ENCODE results near the gene CTSZ. TPM values are rescaled to one million over a fixed set of nuclear protein-coding genes. Genes with fewer than 3 reads are reported as not detected.
"Not testable (repeated sequence)": the region's sequence is repeated elsewhere in the genome, so short reads cannot be mapped to it uniquely, and the experiment has no call there.

The CTSZ gene
- polyA plus RNA-seq, 6 donors from 2014 or later, result 15.7 to 39.6 (median 25.4) TPM

DNA sequence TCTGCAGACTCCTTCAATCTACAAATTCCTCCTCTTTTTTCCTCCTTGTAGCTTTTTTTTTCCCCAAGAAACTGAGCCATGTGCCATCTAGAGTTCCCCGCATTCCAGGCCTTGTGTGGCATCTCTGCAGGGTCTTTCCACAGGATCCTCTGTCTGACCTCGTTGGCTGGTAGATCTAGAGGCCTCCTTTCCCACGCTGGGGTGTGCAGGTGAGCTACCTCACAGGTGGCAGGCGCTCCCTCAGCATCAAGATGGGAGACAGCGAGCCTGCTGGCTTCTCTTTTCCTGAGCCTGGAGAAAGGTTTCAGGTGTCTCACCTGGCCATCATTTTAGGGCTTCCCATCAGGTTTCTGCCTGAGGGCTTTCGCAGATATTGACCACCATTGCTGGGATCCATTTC, 35.6 kb downstream of the CTSZ start:
- Mint-ChIP-seq H3K4me1 (peaks cover 26 to 30% (median 27%) of the 10 kb centered on the region in 3 donors), H3K4me3 (no peak overlapping the region), H3K36me3 (peaks cover 0 to 4% of the 10 kb centered on the region in 2 donors), H3K9me3 (peaks cover 0 to 14% (median 9%) of the 10 kb centered on the region in 7 donors), H3K27ac (no peak overlapping the region), H3K27me3 (no peaks in the 10 kb centered on the region)
- no peak for ATAC-seq (ENCODE audit: low read depth in 2 of 2)
- no peak for DNase-seq

DNA sequence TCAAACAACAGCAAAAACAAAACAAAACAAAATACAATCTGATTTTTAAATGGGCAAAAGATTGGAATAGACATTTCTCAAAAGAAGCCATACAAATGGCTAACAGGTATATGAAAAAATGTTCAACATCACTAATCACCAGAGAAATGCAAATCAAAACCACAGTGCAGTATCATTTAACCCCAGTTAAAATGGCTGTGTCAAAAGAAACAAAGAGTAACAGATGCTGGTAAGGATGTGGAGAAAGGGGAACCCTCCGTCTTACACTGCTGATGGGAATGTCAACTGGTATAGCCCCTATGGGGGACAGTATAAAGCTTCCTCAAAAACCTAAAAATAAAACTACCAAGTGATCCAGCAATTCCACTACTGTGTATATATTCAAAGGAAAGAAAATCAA, 36.9 kb downstream of the CTSZ start:
- Mint-ChIP-seq H3K27me3 (no peaks in the 10 kb centered on the region), H3K36me3 (no peaks in the 10 kb centered on the region), H3K9me3 (peaks cover 0 to 7% (median 3%) of the 10 kb centered on the region in 7 donors), H3K4me3 (peak overlapping the region in 2 of 8 donors; percentile 7 to 30), H3K4me1 (peaks cover 26 to 30% (median 27%) of the 10 kb centered on the region in 3 donors), H3K27ac (peak overlapping the region in 2 of 6 donors; percentile 51 to 63)
- DNase-seq, result peak; percentile 4
- peak; percentile 65 to 71 for ATAC-seq (ENCODE audit: low read depth in 2 of 2)

DNA sequence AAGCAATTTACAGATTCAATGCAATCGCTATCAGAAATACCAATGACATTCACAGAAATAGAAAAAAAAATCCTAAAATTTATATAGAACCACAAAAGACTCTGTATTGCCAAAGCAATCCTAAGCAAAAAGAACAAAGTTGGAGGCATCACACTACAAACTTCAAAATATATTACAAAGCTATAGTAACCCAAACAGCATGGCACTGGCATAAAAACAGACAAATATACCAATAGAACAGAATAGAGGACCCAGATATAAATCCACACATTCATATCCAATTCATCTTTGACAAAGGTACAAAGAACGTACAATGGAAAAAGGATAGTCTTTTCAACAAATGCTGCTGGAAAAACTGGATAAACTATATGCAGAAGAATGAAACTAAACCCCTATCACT, 37.6 kb downstream of the CTSZ start:
- Mint-ChIP-seq H3K4me1 (peaks cover 26 to 30% (median 26%) of the 10 kb centered on the region in 3 donors), H3K9me3 (peaks cover 0 to 4% (median 3%) of the 10 kb centered on the region in 7 donors), H3K27ac (no peak overlapping the region), H3K27me3 (no peaks in the 10 kb centered on the region), H3K4me3 (no peak overlapping the region), H3K36me3 (no peaks in the 10 kb centered on the region)
- no peak for ATAC-seq (ENCODE audit: low read depth in 2 of 2)
- DNase-seq, result no peak

DNA sequence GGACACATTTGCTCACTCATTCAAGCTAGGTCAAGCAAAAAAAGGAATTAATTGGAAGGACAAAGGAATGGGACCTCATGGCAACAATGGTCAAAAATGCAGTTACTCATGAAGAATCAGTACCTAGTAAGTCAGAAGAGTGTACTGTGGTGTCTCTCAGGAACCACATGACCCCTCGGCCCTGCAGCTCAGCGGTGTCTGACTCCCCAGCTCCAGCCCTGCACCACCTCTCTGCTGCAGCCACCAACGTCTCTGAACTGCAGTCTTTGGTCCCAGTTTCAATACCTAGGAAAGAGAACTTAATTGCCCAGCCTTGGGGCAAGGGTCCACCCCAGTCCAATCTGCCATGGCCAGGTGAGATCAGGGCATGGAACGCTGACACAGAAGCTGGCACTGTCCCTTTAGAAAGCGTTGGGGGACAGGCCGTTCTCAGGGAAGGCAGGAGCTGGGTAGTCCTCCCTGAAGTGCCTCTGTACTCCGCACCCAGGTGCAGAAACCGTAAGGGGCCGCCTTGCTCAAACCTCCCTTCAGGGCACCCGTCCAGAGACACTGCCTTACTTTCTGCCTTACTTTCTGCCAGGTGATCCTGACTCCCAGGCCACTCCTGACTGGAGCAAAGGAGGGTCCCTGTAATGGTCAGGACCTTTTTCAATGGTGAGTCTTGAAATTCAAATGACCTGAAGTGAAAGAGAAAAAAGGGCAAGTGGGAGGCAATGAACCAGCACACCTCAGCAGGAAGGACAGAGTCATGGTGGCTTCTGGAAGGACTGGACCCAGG, 39.2 kb downstream of the CTSZ start:
- Mint-ChIP-seq H3K27me3 (peaks cover 0 to 7% (median 0%) of the 10 kb centered on the region in 3 donors), H3K27ac (no peak overlapping the region), H3K4me1 (peaks cover 16 to 18% (median 17%) of the 10 kb centered on the region in 3 donors), H3K36me3 (no peaks in the 10 kb centered on the region), H3K9me3 (peaks cover 0 to 9% (median 1%) of the 10 kb centered on the region in 7 donors), H3K4me3 (no peak overlapping the region)
- ATAC-seq (ENCODE audit: low read depth in 2 of 2) (no peak), DNase-seq (no peak)

DNA sequence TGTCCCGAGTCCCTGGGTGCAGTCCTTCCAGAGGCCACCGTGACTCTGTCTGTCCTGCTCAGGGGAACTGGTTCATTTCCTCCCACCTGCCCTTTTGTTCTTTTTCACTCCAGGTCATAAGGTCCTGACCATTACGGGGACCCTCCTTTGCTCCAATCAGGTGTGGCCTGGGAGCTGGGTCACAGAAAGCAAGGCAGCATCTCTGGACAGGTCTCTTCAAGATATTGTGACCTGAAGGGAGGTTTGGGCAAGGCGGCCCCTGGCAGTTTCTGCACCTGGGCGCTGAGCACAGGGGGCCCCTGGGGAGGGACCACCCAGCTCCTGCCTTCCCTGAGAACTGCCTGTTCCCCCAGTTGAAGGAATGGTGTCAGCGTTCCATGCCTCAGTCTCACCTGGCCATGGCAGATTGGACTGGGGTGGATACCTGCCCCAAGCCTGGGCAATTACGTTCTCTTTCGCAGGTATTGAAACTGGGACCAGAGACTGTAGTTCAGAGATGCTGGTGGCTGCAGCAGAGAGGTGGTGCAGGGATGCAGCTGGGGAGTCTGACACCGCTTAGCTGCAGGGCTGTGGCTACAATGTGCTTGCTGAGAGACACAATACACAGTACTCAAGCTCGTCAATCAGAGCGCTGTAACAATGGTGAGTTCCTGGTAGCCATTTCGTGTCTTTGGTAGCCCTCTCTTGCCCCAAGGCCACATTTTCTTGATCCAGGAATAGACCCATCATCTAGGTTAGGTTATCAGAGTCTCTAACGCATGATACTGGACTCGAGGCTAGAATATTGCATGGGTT, 41.6 kb downstream of the CTSZ start:
- DNase-seq (no peak), ATAC-seq (ENCODE audit: low read depth in 2 of 2) (no peak)
- H3K9me3 Mint-ChIP-seq, result peaks cover 0 to 11% (median 2%) of the 10 kb centered on the region in 7 donors
- no peak overlapping the region for H3K27ac Mint-ChIP-seq
- H3K4me3 Mint-ChIP-seq, result no peak overlapping the region
- H3K4me1 Mint-ChIP-seq, result peaks cover 11 to 16% (median 11%) of the 10 kb centered on the region in 3 donors
- no peaks in the 10 kb centered on the region for H3K36me3 Mint-ChIP-seq
- peaks cover 0 to 16% (median 0%) of the 10 kb centered on the region in 3 donors for H3K27me3 Mint-ChIP-seq

DNA sequence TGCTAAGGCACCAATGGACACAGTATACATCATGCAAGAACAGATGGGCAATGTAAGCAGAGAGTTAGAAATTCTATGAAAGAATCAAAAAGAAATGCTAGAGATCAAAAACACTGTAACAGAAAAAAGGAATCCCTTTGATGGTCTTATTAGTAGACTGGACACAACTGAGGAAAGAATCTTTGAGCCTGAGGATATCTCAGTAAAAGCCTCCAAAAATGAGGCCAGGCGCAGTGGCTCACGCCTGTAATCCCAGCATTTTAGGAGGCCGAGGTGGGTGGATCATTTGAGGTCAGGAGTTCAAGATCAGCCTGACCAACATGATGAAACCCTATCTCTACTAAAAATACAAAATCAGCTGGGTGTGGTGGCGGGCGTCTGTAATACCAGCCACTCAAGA, 43.1 kb downstream of the CTSZ start:
- H3K4me3 Mint-ChIP-seq; ATAC-seq (ENCODE audit: low read depth in 2 of 2): not testable (repeated sequence)

DNA sequence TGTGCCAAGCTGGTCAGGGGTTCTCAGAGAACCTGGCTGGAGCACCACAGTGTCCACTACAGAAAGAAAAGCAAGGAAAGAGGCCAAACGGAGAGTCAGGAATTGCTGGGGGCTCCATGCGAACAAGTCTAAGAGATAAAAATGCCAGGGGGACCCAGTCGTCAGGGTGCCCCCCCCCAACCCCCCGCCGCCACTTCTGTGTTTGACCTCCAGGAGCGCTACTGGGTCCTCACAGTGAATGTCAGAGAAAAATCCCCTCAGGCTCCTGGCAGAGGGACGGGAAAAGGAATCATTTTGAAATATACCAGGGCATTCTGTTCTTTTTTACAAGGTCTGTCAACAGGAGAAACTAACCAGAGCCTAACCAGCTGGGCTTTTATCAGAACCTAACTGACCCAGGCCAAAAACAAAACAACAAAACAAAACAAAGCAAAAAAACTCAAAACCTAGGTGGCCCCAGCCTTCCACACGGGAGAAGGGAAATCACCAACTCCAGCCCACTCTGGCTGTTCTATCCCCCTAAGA, 43.9 kb downstream of the CTSZ start:
- Mint-ChIP-seq H3K4me1 (peaks cover 0 to 4% (median 0%) of the 10 kb centered on the region in 3 donors), H3K36me3 (no peaks in the 10 kb centered on the region), H3K27ac (peak overlapping the region in 2 of 6 donors; percentile 14 to 52), H3K27me3 (peaks cover 0 to 21% (median 0%) of the 10 kb centered on the region in 3 donors), H3K9me3 (peaks cover 0 to 11% (median 2%) of the 10 kb centered on the region in 7 donors), H3K4me3 (no peak overlapping the region)
- no peak for DNase-seq
- no peak for ATAC-seq (ENCODE audit: low read depth in 2 of 2)

More for the DNA sequence above, 43.1 kb downstream of the CTSZ start:
- H3K36me3 Mint-ChIP-seq, H3K4me1 Mint-ChIP-seq, DNase-seq: not testable (repeated sequence)
- H3K9me3 Mint-ChIP-seq, result peaks cover 0 to 11% (median 2%) of the 10 kb centered on the region in 7 donors
- H3K27ac Mint-ChIP-seq, result peak overlapping the region in 1 of 6 donors; percentile 38
- peaks cover 0 to 21% (median 0%) of the 10 kb centered on the region in 3 donors for H3K27me3 Mint-ChIP-seq

DNA sequence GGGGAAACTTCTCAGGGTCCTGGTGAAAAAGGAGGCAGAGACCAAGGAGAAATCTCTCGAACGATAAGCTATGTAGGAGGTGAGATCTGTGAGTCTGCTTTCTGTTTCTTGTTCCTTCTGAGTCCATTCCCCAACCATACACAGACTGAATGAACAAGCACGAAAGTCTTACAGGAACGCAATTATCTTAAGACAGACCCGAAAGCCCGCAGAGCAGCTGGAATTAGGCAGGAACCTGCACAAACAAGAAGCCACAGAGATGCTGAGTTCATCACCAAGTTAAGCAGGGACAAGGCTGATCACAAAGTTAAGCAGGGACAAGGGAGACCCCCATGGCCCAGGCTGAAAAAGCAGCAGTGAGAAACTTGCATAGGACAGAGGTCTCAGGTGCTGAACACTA, 47.4 kb downstream of the CTSZ start:
- ATAC-seq (ENCODE audit: low read depth in 2 of 2) (no peak), DNase-seq (no peak)
- H3K9me3 Mint-ChIP-seq, result peaks cover 0 to 11% (median 2%) of the 10 kb centered on the region in 7 donors
- no peak overlapping the region for H3K4me3 Mint-ChIP-seq
- H3K27ac Mint-ChIP-seq, result peak overlapping the region in 1 of 6 donors; percentile 48
- H3K27me3 Mint-ChIP-seq, result peaks cover 0 to 21% (median 0%) of the 10 kb centered on the region in 3 donors
- no peaks in the 10 kb centered on the region for H3K4me1 Mint-ChIP-seq
- H3K36me3 Mint-ChIP-seq, result no peaks in the 10 kb centered on the region

DNA sequence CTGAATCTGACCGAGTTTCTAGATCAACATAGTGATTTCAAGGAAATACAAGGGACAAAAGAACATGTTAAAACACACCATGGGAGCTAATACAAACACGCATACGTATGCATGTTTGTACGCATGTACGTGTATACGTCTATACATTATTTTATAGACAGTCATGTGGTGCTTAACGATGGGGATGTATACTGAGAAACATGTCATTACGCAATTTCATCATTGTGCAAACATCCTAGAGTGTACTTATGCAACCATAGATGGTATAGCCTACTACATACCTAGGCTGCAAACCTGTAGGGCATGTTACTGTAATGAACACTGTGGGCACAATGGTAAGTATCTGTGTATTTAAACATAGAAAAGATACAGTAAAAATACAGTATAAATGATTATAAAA, 51.0 kb downstream of the CTSZ start:
- peaks cover 0 to 6% (median 0%) of the 10 kb centered on the region in 3 donors for H3K27me3 Mint-ChIP-seq

DNA sequence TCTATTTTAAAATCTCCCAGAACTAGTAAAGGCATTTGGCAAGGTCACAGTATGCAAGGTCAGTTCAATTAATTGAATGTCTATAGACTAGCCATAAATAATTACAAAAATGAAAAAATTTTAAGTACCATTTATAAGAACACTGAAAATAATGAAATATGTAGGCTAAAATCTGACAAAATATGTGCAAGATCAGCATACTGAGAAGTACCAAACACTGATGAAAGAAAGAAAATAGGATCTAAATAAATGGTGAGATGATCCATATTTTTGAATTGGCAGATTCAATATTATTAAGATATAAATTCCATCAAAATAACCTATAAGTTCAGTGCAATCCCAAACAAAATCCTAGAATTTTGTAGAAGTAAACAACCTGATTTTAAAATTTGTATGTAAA, 54.0 kb downstream of the CTSZ start:
- ATAC-seq (ENCODE audit: low read depth in 2 of 2) (no peak), DNase-seq (no peak)
- Mint-ChIP-seq H3K9me3 (no peaks in the 10 kb centered on the region), H3K4me1 (peaks cover 0 to 3% (median 0%) of the 10 kb centered on the region in 3 donors), H3K27ac (no peak overlapping the region), H3K27me3 (no peaks in the 10 kb centered on the region), H3K4me3 (no peak overlapping the region), H3K36me3 (no peaks in the 10 kb centered on the region)

More for the DNA sequence above, 51.0 kb downstream of the CTSZ start:
- ATAC-seq (ENCODE audit: low read depth in 2 of 2) (no peak), DNase-seq (no peak)
- H3K4me3 Mint-ChIP-seq, result no peak overlapping the region
- H3K27ac Mint-ChIP-seq, result no peak overlapping the region
- H3K36me3 Mint-ChIP-seq, result no peaks in the 10 kb centered on the region
- H3K4me1 Mint-ChIP-seq, result no peaks in the 10 kb centered on the region
- H3K9me3 Mint-ChIP-seq, result no peaks in the 10 kb centered on the region

DNA sequence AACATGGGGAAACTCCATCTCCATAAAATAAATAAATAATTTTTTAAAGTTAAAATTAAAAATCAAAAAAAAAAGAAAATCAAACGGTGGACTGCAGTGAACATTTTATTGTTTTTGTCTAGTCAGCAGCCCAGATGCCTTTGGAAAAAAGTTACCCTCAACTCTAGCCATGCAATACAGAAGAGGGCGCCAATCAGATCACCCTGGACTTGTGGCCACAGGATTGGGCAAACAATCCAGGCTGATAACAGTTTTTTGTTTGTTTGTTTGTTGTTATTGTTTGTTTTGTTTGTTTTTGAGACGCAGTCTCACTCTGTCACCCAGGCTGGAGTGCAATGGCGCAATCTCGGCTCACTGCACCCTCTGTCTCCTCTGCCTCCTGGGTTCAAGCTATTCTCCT, 56.5 kb downstream of the CTSZ start:
- peaks cover 0 to 11% (median 10%) of the 10 kb centered on the region in 3 donors for H3K4me1 Mint-ChIP-seq
- no peaks in the 10 kb centered on the region for H3K9me3 Mint-ChIP-seq
- H3K36me3 Mint-ChIP-seq, result no peaks in the 10 kb centered on the region
- H3K27ac Mint-ChIP-seq, result no peak overlapping the region
- DNase-seq (no peak), ATAC-seq (ENCODE audit: low read depth in 2 of 2) (no peak)
- peak overlapping the region in 1 of 8 donors; percentile 47 for H3K4me3 Mint-ChIP-seq
- H3K27me3 Mint-ChIP-seq, result no peaks in the 10 kb centered on the region

DNA sequence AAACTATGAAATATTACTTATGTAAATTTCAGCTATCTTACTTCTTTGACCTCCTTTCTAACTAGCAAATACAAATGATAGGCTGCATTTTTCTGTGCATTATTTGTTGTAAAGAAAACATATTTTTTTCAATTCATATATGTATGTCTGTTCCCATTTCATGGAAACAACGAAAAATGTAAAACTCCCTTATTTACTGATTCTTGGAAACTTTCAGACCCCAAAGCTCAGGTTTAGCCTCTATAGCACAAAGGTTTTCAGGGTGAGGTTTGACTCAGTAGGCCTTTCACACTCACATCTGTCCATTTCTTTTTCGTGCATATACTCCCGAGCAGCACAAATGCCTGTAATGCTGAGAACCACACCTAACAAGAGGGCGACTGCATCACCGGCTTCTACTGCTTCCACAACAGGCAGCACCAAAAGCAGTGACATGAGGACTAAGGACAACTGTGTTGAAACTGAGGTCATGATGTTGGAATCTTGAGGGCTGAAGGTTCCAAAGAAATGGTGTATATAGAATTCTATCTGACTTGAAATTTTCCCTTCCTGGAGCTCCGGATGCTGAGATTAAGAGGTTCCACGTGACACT, 59.2 kb downstream of the CTSZ start:
- not testable (repeated sequence) for H3K27me3 Mint-ChIP-seq; H3K36me3 Mint-ChIP-seq; H3K9me3 Mint-ChIP-seq; H3K27ac Mint-ChIP-seq; DNase-seq; H3K4me3 Mint-ChIP-seq; ATAC-seq (ENCODE audit: low read depth in 2 of 2)
- H3K4me1 Mint-ChIP-seq, result peaks cover 0 to 15% (median 10%) of the 10 kb centered on the region in 3 donors
